ENCODE results near the gene TSC2. TPM values are rescaled to one million over a fixed set of nuclear protein-coding genes. Genes with fewer than 3 reads are reported as not detected.
A peak's percentile ranks its signal among the peaks of the same experiment; 100 is the strongest.

The TSC2 gene
- total and polyA plus RNA-seq, 9 of the 15 experiments (the other 6 are each of a cell fraction or from before 2014, with no cell fraction given): 1.3 to 68.1 (median 16.6) TPM

- peak; percentile 60; the same call in 1 of the 2 replicates for TF ChIP-seq SOX6 (IDR thresholded peaks at IDR 0.05)
- TF ChIP-seq E2F3 (CRISPR knock-in tag; IDR thresholded peaks at IDR 0.05): no peak
- no peak for TF ChIP-seq SMARCA5 (IDR thresholded peaks at IDR 0.05)
- peak; percentile 66 to 87 for TF ChIP-seq MAZ (CRISPR knock-in tag; conservative IDR thresholded peaks at IDR 0.05 in 1 of 2, IDR thresholded peaks at IDR 0.05 in 1 of 2)
- TF ChIP-seq BRD9 (IDR thresholded peaks at IDR 0.05; ENCODE audit: low read depth, partially characterized antibody): no peak
- TF ChIP-seq ZC3H11A (IDR thresholded peaks at IDR 0.05; ENCODE audit: low read depth, low read length): no peak
- TF ChIP-seq HINFP (tag; conservative IDR thresholded peaks at IDR 0.05; ENCODE audit: low read depth): no peak
- peak; percentile 65 for TF ChIP-seq RBFOX2 (IDR thresholded peaks at IDR 0.05; ENCODE audit: low read depth, low read length)
- TF ChIP-seq E2F1 (CRISPR knock-in tag; IDR thresholded peaks at IDR 0.05): no peak
- TF ChIP-seq ARID1B (IDR thresholded peaks at IDR 0.05): peak; percentile 25; the same call in 1 of the 2 replicates
- TF ChIP-seq KLF10 (CRISPR knock-in tag; IDR thresholded peaks at IDR 0.05): no peak
- 0 out of 2 replicates have a peak, but pooled peaks have one; percentile 4 for TF ChIP-seq HDGF (IDR thresholded peaks at IDR 0.05)
- TF ChIP-seq ZNF780A (CRISPR knock-in tag; IDR thresholded peaks at IDR 0.05): no peak
- TF ChIP-seq HMBOX1 (IDR thresholded peaks at IDR 0.05): no peak
- TF ChIP-seq HMGN3 (IDR thresholded peaks at IDR 0.05; ENCODE audit: borderline replicate concordance, extremely low read depth, insufficient read length, low read depth, low read length): peak; percentile 91
- no peak for TF ChIP-seq ILF3 (IDR thresholded peaks at IDR 0.05; ENCODE audit: borderline replicate concordance)
- peak; percentile 78 for TF ChIP-seq DACH1 (IDR thresholded peaks at IDR 0.05; ENCODE audit: partially characterized antibody)
- TF ChIP-seq RCOR1 (IDR thresholded peaks at IDR 0.05; ENCODE audit: borderline replicate concordance in 1 of 2, low read depth in 2 of 2, low read length in 2 of 2): peak in 1 of 2 experiments; percentile 65; a peak in 2 of 4 replicates
- TF ChIP-seq RBM17 (IDR thresholded peaks at IDR 0.05; ENCODE audit: borderline replicate concordance, low read depth, low read length): no peak
- no peak for TF ChIP-seq HNRNPLL (IDR thresholded peaks at IDR 0.05; ENCODE audit: low read depth, low read length, poor library complexity, severe bottlenecking)
- TF ChIP-seq L3MBTL2 (IDR thresholded peaks at IDR 0.05): peak; percentile 64
- TF ChIP-seq ETV5 (CRISPR knock-in tag; IDR thresholded peaks at IDR 0.05; ENCODE audit: low read depth): no peak; the same call in 1 of the 2 replicates
- TF ChIP-seq POLR2G (IDR thresholded peaks at IDR 0.05; ENCODE audit: low read depth, low read length): peak; percentile 67
- peak; percentile 87 for TF ChIP-seq MXI1 (IDR thresholded peaks at IDR 0.05; ENCODE audit: low read depth, low read length)
- TF ChIP-seq ZNF584 (CRISPR knock-in tag; IDR thresholded peaks at IDR 0.05; ENCODE audit: low read depth): no peak
Observed at GRCh38 chr16:2003827-2004641, 43.8 kb upstream of the TSC2 start (continued).

Data from K562 (cell line).